GM20431 (cell line): ENCODE data around the gene KRTAP5-3.

Experiments
- in situ Hi-C: fragments of 300-500 bp; cut with MseI, MboI; formaldehyde crosslinking; loops from one replicate; pipeline ENCODE4 v1.15.0; 2020; ENCODE audit warnings: low sequenced_read_pairs; ENCODE audit not compliant: unreplicated experiment

Gene KRTAP5-3

DNA sequence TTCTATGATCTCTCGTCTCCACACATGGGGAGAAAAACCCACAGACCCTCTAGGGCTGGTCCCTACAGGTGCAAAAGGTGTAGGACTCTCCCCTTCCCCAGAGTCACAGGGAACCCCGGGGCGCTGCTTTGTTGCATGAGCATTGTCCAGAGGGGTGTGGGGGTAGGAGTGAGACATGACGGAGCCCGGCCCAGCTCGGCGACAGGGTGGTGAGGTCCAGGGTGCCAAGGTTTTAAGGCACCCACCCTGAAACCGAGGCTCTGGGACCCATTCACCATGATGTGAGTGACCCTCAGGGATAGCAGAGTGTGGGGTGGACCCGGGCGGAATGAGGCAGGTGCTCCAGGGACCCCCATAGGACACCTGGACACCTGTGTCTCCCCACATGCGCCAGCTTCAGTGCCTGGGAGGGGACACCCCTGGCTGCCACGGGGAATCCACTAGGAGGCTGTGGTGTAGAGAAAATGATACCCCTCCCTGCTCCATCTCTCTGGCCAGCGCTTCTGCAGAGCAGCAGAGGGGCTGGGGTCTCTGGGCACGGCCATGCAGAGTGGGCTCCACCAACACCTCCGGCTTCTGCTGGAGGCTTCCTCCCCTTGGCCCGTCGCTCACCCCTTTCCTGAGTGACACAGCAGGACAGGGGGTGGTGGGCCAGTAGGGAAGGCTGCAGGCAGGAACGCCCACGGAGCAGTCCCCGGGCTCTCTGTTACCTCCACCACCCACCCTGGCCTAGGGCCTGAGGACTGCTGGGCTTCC is 36.5 kb upstream of the KRTAP5-3 start:
- in situ Hi-C loops: no loop called here

GRCh38 chr11:1643146-1643690 is 35.0 kb upstream of the KRTAP5-3 start:
- in situ Hi-C loops: no loop called here

GRCh38 chr11:1642288-1643145 is 34.3 kb upstream of the KRTAP5-3 start:
- in situ Hi-C loops: no loop called here

DNA sequence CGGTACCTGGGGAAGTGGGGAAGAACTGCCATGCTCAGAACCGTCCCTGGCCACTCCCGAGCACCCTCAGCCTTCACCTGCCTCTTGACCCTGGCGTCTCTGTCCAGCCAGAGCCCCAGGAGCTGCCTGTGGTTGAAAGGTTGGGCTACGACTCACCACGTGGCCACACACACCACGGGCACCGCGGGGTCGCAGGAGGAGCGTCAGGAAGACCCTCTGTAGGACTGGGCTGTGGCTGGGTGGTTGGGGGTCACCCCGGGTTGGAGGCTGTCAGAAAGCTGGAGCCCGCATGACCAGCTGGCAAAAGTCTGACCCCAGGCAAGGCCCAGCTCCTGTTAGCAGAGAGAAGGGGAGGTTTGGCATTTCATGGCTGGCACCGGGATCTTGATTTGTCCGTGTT is 32.8 kb upstream of the KRTAP5-3 start:
- in situ Hi-C loops: no loop called here

DNA sequence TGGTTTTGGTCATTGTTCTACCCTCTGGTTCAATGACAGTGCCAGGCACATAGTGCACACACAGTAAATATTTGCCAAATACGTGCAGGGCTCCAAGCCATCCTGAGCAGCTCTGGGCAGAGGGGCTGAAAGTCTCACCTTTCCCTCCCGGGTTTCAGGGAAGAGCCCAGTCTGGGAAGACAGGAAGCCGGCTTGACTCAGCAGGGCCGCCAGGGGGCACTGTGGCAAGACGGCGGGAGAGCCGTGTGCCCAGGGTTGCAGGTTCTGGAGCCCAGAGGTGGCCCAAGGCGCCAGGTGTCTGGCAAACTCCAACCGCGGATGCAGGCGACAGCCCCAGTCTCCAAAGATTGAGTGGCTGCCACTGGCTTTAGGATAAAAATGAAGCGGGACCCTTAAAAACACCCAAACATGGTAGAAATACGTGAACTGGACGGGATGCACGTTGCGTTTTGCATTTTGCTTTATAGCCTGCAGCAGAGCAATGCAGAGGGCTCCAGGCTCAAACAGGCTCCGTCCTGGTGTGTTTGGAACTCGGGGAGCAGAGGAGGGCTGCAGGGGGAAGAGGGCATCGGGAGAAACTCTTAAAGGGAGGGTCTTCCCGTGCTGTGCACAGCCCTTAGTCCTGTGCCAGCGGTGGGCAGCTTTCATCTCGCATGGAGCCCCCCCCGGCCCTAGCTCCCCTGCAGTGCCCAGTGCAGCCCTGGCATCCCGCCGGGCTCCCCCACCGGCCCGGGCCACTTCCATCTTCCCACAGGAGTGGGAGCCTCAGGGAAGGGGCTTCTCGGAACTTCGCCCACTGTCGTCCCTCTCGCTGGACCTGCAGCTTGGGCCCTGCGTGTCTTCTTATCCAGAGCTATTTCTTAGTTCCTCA is 32.0 kb upstream of the KRTAP5-3 start:
- in situ Hi-C loops: no loop called here

GRCh38 chr11:1639666-1640065 is 31.4 kb upstream of the KRTAP5-3 start:
- in situ Hi-C loops: no loop called here

GRCh38 chr11:1639102-1639620 is 30.9 kb upstream of the KRTAP5-3 start:
- in situ Hi-C loops: no loop called here

GRCh38 chr11:1638344-1638743 is 30.1 kb upstream of the KRTAP5-3 start:
- in situ Hi-C loops: no loop called here

DNA sequence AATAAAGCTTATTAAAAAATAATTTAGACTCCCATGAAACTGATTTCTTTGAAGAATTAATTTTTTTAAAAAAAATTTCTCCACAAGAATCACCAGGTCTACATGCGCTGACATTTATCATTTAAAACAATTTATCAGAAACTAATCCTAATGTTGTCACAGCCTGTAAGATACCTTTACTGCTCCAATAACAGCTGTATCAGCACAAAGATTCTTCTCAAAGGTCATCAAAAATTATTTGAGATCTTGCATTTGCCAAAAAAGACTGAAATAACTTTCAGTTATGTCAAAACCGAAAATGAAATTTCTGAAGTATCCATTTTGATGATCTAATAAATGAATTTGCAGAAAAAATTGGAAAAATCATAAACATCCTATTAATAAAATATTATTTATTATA is 29.4 kb upstream of the KRTAP5-3 start:
- in situ Hi-C loops: no loop called here

DNA sequence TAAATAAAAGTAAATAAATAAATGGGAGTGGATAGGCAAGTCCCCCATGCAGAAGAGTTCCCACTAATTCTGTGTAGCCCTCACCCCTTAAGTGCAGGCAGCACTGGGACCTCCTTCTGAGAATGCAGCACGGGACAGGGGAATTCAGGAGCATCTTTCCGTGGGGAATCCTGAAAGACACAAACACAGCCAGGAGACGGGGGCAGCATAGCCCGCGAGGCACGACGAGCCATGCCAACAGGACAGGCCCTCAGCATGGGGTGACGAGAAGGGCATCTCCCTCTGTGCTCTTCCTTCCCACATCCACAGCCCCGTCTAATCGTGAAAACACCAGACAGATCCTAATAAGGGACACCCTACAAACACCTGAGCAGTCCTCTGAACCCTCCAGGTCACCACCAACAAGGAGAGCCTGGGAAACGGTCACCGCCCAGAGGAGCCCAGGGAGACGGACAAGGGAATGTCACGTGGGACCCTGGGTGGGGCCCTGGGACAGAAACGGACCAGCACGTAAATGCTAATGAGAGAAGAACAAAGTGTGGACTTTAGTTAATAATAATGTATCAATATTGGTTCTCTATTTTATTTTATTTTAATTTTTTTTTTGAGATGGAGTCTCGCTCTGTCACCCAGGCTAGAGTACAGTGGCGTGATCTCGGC is 28.2 kb upstream of the KRTAP5-3 start:
- in situ Hi-C loops: no loop called here

GRCh38 chr11:1633864-1634263 is 25.6 kb upstream of the KRTAP5-3 start:
- in situ Hi-C loops: no loop called here

DNA sequence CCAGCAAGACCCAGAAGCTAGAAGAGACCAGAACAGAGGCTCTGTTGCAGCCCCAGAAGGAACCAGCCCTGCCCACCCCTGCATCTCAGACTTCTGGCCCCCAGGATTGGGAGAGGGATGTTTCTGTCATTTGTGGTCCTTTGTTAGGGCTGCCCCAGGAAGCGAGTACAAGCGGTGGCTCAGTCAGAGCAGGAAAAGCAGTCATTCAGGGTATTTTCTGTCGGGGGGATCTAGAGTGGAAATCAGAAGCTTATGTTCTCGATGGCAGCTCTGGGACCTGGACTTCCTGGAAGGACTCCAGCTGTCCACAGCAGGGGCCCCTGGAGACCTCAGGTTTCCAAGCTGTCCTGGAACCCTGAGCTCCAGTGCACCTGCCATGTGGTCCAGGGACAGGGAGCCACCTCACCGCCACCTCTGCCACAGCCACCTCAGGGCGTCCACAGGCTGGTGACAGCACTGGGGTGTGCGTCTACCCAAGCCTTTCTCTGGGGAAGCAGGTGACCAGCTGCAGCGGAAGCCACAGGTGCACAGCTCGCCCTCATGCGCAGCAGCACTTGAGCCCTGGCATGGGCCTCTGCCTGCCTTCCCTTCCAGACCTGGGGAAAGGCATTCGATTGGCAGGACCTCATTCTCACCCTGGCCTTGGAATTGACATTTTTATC is 23.9 kb upstream of the KRTAP5-3 start:
- in situ Hi-C loops: no loop called here

- in situ Hi-C loops: no loop called here
These were observed 22.9 kb upstream of the KRTAP5-3 start for GRCh38 chr11:1631066-1631568.

DNA sequence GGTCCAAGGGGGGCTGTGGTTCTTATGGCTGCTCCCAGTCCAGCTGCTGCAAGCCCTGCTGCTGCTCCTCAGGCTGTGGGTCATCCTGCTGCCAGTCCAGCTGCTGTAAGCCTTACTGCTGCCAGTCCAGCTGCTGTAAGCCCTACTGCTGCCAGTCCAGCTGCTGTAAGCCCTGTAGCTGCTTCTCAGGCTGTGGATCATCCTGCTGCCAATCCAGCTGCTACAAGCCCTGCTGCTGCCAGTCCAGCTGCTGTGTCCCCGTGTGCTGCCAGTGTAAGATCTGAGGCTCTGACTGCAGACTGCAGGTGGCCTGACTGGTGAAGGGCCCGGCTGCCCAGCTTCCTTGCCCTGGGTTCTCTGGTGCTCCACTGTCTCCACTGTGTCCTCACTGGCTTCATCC is 22.0 kb upstream of the KRTAP5-3 start:
- in situ Hi-C loops: no loop called here

GRCh38 chr11:1629326-1630185 is 21.3 kb upstream of the KRTAP5-3 start, which contains the start of gene KRTAP5-5:
Gene KRTAP5-5, plus strand, starts transcription at chr11:1629775. Its CDS starts 66 bp downstream, at chr11:1629841.
- in situ Hi-C loops: no loop called here

DNA sequence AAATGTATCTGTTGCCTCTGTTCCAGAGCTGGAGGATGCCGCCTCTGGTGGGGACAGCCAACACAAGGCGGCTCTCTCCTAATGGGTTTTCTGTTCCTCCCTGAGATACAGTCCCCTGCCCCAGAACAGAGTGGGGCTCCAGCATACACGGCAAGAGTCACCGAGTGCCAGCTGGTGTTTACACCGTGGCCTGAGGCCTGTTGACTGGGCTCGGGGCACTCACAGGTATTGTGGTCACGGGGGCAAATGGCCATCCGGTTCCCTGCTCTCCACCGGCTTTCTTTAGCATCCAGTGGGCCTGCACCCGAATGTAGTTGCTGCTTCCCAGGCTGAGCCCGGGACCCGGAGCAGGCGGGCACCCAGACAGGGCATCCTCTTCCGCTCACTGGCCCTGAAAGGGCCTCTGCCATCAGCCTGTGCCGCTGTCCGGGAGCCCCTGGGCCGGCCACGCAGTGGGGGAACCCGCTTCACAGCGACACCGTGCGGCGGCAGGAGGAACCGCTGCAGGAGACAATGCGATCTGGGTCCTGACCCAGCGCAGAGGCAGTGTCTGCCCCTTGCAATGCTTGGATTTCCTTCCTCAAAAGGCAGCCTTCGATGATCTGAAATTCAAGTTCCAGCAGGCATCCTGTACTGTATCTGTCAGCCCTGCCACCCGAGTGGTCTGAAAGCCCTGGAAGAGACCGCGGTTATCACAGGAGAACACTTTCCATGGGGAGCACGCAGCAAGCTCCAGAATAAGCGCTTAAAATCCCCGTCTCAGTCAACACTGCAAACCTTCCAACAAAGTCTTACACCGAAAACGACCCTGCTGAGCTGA is 20.5 kb upstream of the KRTAP5-3 start:
- in situ Hi-C loops: no loop called here

DNA sequence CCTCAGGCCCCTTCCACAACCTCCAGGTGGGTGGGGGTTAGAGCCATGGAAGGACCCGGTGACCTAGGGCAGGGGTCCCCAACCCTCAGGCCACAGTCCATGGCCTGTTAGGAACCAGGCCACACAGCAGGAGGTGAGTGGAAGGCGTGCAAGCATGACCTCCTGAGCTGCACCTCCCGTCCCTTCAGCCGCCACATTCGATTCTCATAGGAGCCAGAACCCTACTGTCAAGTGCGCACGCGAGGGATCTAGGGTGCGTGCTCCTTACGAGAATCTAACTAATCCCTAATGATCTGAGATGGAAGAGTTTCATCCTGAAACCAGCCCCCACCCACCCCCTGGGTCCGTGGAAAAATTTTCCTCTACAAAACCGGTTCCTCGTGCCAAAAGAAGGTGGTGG is 17.3 kb upstream of the KRTAP5-3 start:
- in situ Hi-C loops: no loop called here
